ENCODE results near the gene PRCC. TPM values are rescaled to one million over a fixed set of nuclear protein-coding genes. Genes with fewer than 3 reads are reported as not detected.

The PRCC gene
- polyA plus RNA-seq, 3 donors, result 16.6 to 38.7 (median 35.8) TPM

- WGBS, 3 donors, result 77 to 95% (median 80%) methylated on average over 2 to 3 of the region's 3 CpGs
- no peak overlapping the region for H3K27ac ChIP-seq (ENCODE audit: low read depth, low read length)
These were observed 38.6 kb downstream of the PRCC start for GRCh38 chr1:156805766-156806511.

GRCh38 chr1:156806512-156807440 is 39.4 kb downstream of the PRCC start:
- no peak overlapping the region for H3K27ac ChIP-seq (ENCODE audit: low read depth, low read length)

GRCh38 chr1:156807627-156808026 is 40.3 kb downstream of the PRCC start:
- no peak overlapping the region for H3K27ac ChIP-seq (ENCODE audit: low read depth, low read length)
- WGBS, 3 donors, result 76 to 83% (median 76%) methylated on average over 2 of the region's 2 CpGs

More at GRCh38 chr1:156806512-156807440, 39.4 kb downstream of the PRCC start:
- 79 to 84% (median 83%) methylated on average over 7 of the region's 7 CpGs for WGBS, 3 donors

- WGBS, 3 donors, result 86 to 94% (median 92%) methylated on average over 15 to 16 of the region's 16 CpGs
- H3K27ac ChIP-seq (ENCODE audit: low read depth, low read length), result no peak overlapping the region
These were observed 41.1 kb downstream of the PRCC start for GRCh38 chr1:156808186-156809030.

GRCh38 chr1:156809281-156809680 is 41.9 kb downstream of the PRCC start:
- 84 to 94% (median 88%) methylated on average over 10 of the region's 10 CpGs for WGBS, 3 donors
- no peak overlapping the region for H3K27ac ChIP-seq (ENCODE audit: low read depth, low read length)

- no peak overlapping the region for H3K27ac ChIP-seq (ENCODE audit: low read depth, low read length)
- WGBS, 3 donors, result 80 to 88% (median 88%) methylated on average over 7 of the region's 7 CpGs
These were observed 42.5 kb downstream of the PRCC start for GRCh38 chr1:156809711-156810366.

- no peak overlapping the region for H3K27ac ChIP-seq (ENCODE audit: low read depth, low read length)
- WGBS, 3 donors, result 64 to 66% (median 66%) methylated on average over 4 of the region's 4 CpGs
These were observed 43.8 kb downstream of the PRCC start for GRCh38 chr1:156811168-156811567.

GRCh38 chr1:156812293-156812990 is 45.1 kb downstream of the PRCC start:
- no peak overlapping the region for H3K27ac ChIP-seq (ENCODE audit: low read depth, low read length)
- 96 to 97% (median 97%) methylated on average over 10 of the region's 10 CpGs for WGBS, 3 donors

GRCh38 chr1:156813298-156813697 is 46.0 kb downstream of the PRCC start:
- WGBS, 3 donors, result 41 to 60% (median 53%) methylated on average over 10 of the region's 10 CpGs
- H3K27ac ChIP-seq (ENCODE audit: low read depth, low read length), result no peak overlapping the region

GRCh38 chr1:156813750-156814570 is 46.6 kb downstream of the PRCC start:
- 10 to 13% (median 12%) methylated on average over 57 to 60 of the region's 60 CpGs for WGBS, 3 donors
- H3K27ac ChIP-seq (ENCODE audit: low read depth, low read length), result no peak overlapping the region

- 72 to 84% (median 73%) methylated on average over 7 of the region's 7 CpGs for WGBS, 3 donors
- H3K27ac ChIP-seq (ENCODE audit: low read depth, low read length), result no peak overlapping the region
These were observed 47.4 kb downstream of the PRCC start for GRCh38 chr1:156814571-156815260.

GRCh38 chr1:156815307-156815826 is 48.0 kb downstream of the PRCC start:
- 49 to 65% (median 59%) methylated on average over 5 of the region's 5 CpGs for WGBS, 3 donors
- no peak overlapping the region for H3K27ac ChIP-seq (ENCODE audit: low read depth, low read length)

- 57 to 72% (median 59%) methylated on average over 10 of the region's 10 CpGs for WGBS, 3 donors
- H3K27ac ChIP-seq (ENCODE audit: low read depth, low read length), result no peak overlapping the region
These were observed 48.7 kb downstream of the PRCC start for GRCh38 chr1:156815961-156816422.

- WGBS, 3 donors, result 28 to 58% (median 28%) methylated on average over 10 of the region's 10 CpGs
- no peak within 1 kb of the TSS for H3K27ac ChIP-seq (ENCODE audit: low read depth, low read length)
These were observed 49.4 kb downstream of the PRCC start, which contains the start of gene SH2D2A for GRCh38 chr1:156816561-156817328. SH2D2A (minus strand) TSS chr1:156816848; CDS start chr1:156816708, 140 bp downstream.

- WGBS, 3 donors, result 68 to 79% (median 76%) methylated on average over 4 of the region's 4 CpGs
- H3K27ac ChIP-seq (ENCODE audit: low read depth, low read length), result no peak overlapping the region
These were observed 54.5 kb downstream of the PRCC start for GRCh38 chr1:156821801-156822200.

All from adipose tissue (tissue), 3 donors.